ENCODE measurements around the gene PRICKLE2. TPM values are rescaled to one million over a fixed set of nuclear protein-coding genes. Genes with fewer than 3 reads are reported as not detected.

Gene PRICKLE2
- total RNA-seq, 1 experiment from 2014 or later, result 1.9 TPM

DNA sequence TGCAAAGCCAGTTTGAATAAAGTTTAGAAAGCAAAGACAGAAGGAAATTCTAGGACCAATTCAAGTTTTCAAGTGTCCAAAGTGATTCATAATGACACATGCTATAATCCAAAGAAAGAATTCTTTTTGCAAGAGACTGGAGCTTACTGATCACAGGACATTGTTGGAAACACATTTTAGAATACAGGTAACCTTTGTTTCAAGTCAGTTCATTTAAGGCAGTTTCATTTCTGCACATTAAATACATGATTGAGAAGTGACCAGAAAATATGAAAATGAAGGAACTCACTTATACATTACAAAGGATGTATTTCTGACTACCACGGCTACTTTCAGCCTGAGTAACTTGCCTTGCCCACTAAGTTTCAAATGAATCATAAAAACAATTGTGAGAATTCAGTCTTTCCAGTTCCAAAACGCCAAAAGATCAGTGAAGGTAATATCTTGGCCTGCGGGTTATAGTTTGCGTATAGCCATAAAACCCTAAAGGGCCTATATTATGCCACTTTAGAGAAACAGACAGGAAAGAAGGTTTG, 48.7 kb downstream of the PRICKLE2 start:
- intact Hi-C loops (cut with micrococcal nuclease; ENCODE audit: unreplicated experiment), result loop anchor here (5.0 kb wide), 1 partner anchor 36 kb away; no protein-coding TSS in a partner anchor
- Mint-ChIP-seq H3K4me1 (ENCODE audit: low read depth, unreplicated experiment) (peaks cover 33% of the 10 kb centered on the region), H3K27me3 (ENCODE audit: unreplicated experiment) (no peaks in the 10 kb centered on the region), H3K36me3 (ENCODE audit: insufficient read depth, unreplicated experiment) (no peaks in the 10 kb centered on the region), H3K4me3 (ENCODE audit: low read depth, unreplicated experiment) (no peak overlapping the region), H3K9me3 (ENCODE audit: low read depth, unreplicated experiment) (no peaks in the 10 kb centered on the region), H3K27ac (ENCODE audit: unreplicated experiment) (no peak overlapping the region)
- TF ChIP-seq, protein P1, sequence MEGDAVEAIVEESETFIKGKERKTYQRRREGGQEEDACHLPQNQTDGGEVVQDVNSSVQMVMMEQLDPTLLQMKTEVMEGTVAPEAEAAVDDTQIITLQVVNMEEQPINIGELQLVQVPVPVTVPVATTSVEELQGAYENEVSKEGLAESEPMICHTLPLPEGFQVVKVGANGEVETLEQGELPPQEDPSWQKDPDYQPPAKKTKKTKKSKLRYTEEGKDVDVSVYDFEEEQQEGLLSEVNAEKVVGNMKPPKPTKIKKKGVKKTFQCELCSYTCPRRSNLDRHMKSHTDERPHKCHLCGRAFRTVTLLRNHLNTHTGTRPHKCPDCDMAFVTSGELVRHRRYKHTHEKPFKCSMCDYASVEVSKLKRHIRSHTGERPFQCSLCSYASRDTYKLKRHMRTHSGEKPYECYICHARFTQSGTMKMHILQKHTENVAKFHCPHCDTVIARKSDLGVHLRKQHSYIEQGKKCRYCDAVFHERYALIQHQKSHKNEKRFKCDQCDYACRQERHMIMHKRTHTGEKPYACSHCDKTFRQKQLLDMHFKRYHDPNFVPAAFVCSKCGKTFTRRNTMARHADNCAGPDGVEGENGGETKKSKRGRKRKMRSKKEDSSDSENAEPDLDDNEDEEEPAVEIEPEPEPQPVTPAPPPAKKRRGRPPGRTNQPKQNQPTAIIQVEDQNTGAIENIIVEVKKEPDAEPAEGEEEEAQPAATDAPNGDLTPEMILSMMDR (IDR thresholded peaks at IDR 0.05; ENCODE audit: unreplicated experiment), result no peak
- DNase-seq, result no peak
- BruUV-seq (replicated peaks), result no TSS peak
- CTCF ChIA-PET, result interaction anchor here (0.5 kb wide), 1 partner anchor 68 kb away, joined by 4 read pairs; no protein-coding TSS in a partner anchor

DNA sequence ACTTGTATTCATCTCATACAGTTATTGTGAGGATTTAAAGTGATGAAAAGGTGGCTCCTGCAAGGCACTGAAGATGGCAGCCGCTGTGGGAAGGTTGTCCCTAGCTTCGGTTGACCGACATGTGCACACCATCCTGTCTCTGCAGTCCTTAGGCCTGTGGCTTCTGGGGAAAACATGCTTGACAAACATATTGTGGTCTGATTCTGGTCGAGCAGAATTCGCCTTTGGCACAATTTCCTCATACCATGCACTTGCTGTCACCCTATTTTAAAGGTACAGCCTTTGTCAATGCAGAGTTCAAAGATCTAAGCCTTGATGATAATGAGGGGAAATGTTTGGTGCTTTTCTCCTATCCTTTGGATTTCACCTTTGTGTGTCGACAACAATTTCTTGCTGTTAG, 50.9 kb downstream of the PRICKLE2 start:
- Mint-ChIP-seq H3K36me3 (ENCODE audit: insufficient read depth, unreplicated experiment) (no peaks in the 10 kb centered on the region), H3K27me3 (ENCODE audit: unreplicated experiment) (no peaks in the 10 kb centered on the region), H3K4me1 (ENCODE audit: low read depth, unreplicated experiment) (peaks cover 33% of the 10 kb centered on the region), H3K27ac (ENCODE audit: unreplicated experiment) (peak overlapping the region; percentile 54), H3K4me3 (ENCODE audit: low read depth, unreplicated experiment) (no peak overlapping the region), H3K9me3 (ENCODE audit: low read depth, unreplicated experiment) (no peaks in the 10 kb centered on the region)
- intact Hi-C loops (cut with micrococcal nuclease; ENCODE audit: unreplicated experiment), result no loop called here
- TF ChIP-seq, protein P1 (IDR thresholded peaks at IDR 0.05; ENCODE audit: unreplicated experiment), result no peak
- DNase-seq, result peak; percentile 61
- BruUV-seq (replicated peaks), result no TSS peak
- CTCF ChIA-PET, result no interaction called here

DNA sequence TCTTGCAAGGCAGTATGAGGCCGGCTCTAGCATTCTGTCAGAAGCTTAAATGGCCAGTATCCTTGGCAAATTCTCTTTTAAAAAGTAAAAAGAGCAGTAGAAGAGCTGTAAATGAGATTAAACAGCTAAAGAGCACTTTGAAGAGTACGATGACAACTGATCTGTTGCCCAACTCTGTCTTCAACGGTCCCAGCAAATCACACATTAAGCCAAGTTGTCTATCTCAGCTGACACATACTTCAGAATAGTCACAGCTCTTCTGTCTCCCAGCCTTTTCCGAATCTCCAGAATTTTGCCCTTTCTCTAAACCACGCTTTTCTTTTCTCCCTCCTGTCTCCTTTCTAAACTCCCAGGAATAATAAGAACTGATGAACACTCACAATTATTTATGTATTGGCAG, 51.7 kb downstream of the PRICKLE2 start:
- peaks cover 25% of the 10 kb centered on the region for H3K4me1 Mint-ChIP-seq (ENCODE audit: low read depth, unreplicated experiment)
- TF ChIP-seq, protein P1 (IDR thresholded peaks at IDR 0.05; ENCODE audit: unreplicated experiment), result no peak
- DNase-seq, result no peak
- no peaks in the 10 kb centered on the region for H3K27me3 Mint-ChIP-seq (ENCODE audit: unreplicated experiment)
- H3K9me3 Mint-ChIP-seq (ENCODE audit: low read depth, unreplicated experiment), result no peaks in the 10 kb centered on the region
- intact Hi-C loops (cut with micrococcal nuclease; ENCODE audit: unreplicated experiment), result no loop called here
- H3K27ac Mint-ChIP-seq (ENCODE audit: unreplicated experiment), result peak overlapping the region; percentile 54
- CTCF ChIA-PET, result no interaction called here
- H3K36me3 Mint-ChIP-seq (ENCODE audit: insufficient read depth, unreplicated experiment), result no peaks in the 10 kb centered on the region
- no TSS peak for BruUV-seq (replicated peaks)
- H3K4me3 Mint-ChIP-seq (ENCODE audit: low read depth, unreplicated experiment), result no peak overlapping the region

DNA sequence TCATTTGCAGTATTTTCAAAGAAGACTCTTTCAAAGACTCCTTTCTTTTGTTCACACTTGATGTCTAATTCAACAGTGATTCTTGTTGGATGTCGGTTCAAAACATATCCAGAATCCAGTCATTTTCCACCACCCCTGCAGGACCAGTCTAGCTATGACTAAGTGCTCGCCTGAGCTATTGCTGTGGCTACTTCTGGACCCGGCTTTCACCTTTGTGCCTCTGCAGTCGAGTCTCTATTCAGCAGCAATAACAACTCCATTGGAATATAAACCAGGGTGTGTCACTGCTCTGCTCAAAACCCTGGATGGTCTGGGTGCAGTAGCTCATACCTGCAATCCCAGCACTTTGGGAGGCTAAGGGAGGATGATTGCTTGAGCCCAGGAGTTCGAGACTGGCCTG, 55.0 kb downstream of the PRICKLE2 start:
- DNase-seq, result no peak
- TF ChIP-seq, protein P1 (IDR thresholded peaks at IDR 0.05; ENCODE audit: unreplicated experiment), result no peak
- no peaks in the 10 kb centered on the region for H3K9me3 Mint-ChIP-seq (ENCODE audit: low read depth, unreplicated experiment)
- no peaks in the 10 kb centered on the region for H3K27me3 Mint-ChIP-seq (ENCODE audit: unreplicated experiment)
- no peak overlapping the region for H3K27ac Mint-ChIP-seq (ENCODE audit: unreplicated experiment)
- intact Hi-C loops (cut with micrococcal nuclease; ENCODE audit: unreplicated experiment), result no loop called here
- no peak overlapping the region for H3K4me3 Mint-ChIP-seq (ENCODE audit: low read depth, unreplicated experiment)
- H3K36me3 Mint-ChIP-seq (ENCODE audit: insufficient read depth, unreplicated experiment), result no peaks in the 10 kb centered on the region
- CTCF ChIA-PET, result interaction anchor here (0.6 to 2.2 kb wide), 3 partner anchors 17 to 199 kb away, joined by 4 to 9 read pairs (median 7); no protein-coding TSS in a partner anchor
- BruUV-seq (replicated peaks), result no TSS peak
- H3K4me1 Mint-ChIP-seq (ENCODE audit: low read depth, unreplicated experiment), result peaks cover 16% of the 10 kb centered on the region

Measured in Calu3 (cell line).